HG03097 (cell line): ENCODE results near the gene TPSB2.
"Not testable (repeated sequence)": the region's sequence is repeated elsewhere in the genome, so short reads cannot be mapped to it uniquely, and the experiment has no call there.

ENCODE experiments used
- ATAC-seq: cut with Tn5 transposase; IDR thresholded peaks from one replicate; pipeline ENCODE4 v1.9.1; 2021; ENCODE audit not compliant: unreplicated experiment, low FRiP score

The TPSB2 gene

GRCh38 chr16:1262210-1262845, 32.3 kb upstream of the TPSB2 start:
- ATAC-seq: no peak

- ATAC-seq: no peak
Measured at GRCh38 chr16:1261131-1261892, 31.3 kb upstream of the TPSB2 start.

DNA sequence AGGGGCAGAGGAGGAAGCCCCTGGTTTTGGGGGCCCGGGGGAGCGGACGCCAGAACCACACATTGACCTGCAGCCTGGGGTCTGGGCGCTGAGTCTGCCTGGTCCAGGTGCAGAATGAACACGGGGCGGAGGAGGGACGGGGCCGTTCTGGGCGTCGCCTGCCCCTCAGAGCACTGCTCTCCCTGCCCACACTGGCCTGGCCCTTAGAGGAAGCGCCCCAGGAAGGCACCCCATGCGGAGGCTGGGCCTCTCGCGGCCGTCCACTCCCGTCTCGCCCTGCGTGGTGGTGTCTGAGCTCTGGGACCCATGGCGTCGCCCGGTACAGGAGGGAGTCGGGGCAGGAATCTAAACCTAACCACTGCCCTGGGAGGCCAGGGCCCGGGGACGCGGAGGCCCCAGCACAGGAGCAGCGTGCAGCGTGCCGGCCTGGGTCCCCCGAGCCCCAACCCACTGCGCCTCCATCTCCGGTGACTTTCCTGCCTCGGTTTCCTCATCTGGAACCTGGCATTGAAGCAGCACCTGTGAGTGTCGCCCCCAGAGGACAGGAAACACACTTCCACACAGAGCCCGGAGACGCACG, 30.2 kb upstream of the TPSB2 start:
- ATAC-seq: no peak

DNA sequence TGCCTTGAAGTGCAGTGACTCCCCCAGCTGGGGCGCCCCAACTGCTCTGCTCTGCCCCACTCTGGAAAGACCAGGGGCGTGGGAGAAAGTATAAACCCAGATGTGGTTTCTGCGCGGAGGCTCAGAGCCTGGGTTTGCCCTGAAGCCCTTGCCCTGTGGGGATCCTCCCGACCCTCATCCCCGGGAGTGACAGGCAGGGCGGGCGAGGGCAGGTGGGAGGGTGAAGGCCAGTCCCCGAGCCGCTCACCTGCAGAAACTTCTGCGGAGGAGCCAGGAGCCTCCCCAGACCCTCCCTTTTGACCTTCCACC, 29.7 kb upstream of the TPSB2 start:
- no peak for ATAC-seq

DNA sequence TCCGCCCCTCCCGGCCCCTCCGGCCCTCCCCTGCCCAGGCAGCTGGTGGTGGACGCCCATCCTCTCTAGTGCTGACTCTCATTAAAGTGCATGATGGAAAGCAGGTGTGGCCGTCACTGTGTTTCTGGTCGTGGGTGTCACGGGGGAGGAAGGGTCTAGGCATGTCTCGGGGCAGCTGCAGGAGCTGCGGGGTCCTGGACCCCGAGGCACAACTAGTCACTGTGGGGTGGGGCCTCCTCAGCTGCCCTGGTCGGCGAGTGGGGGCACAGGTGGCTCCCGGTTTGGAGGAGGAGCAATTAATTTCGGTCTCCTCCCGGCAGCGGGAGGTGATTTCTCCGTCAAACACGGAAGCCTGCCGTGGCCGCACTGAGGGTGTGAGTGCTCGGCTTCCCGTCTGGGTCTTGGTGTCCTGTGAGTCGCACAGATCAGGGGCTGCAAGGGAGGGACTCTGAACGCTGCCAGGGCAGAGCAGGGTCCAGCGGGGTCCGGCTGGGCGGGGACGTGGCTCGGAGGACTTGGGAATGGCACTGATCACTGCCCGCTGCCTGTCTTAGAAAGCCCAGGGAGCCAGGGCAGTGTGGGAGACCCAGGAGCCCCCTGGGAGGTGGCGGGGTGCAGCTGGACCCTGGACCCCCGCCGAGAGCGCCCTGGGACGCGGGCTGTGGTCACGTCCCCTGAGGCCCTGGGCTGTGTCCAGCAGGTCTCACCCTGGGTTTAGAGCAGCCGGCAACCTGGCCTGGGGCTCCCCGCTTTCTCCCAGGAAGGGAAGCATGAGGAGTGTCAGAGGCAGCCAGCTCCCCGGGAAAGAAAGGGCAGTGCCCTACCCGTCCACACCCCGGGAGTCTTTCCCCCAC, 29.1 kb upstream of the TPSB2 start:
- ATAC-seq: no peak

DNA sequence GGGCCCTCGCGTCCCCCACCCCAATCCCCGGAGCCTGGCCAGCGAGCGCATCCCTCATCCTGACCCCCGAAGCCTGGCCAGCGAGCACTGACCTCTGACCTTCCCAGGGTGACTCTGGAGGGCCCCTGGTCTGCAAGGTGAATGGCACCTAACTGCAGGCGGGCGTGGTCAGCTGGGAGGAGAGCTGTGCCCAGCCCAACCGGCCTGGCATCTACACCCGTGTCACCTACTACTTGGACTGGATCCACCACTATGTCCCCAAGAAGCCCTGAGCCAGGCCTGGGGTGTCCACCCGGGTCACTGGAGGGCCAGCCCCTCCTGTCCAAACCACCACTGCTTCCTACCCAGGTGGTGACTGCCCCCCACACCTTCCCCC, 28.2 kb upstream of the TPSB2 start:
- ATAC-seq: no peak

GRCh38 chr16:1257561-1258224, 27.7 kb upstream of the TPSB2 start:
- no peak for ATAC-seq

- ATAC-seq: no peak
Measured at GRCh38 chr16:1256874-1257322, 26.9 kb upstream of the TPSB2 start.

- not testable (repeated sequence) for ATAC-seq
Measured at GRCh38 chr16:1256296-1256873, 26.4 kb upstream of the TPSB2 start.

DNA sequence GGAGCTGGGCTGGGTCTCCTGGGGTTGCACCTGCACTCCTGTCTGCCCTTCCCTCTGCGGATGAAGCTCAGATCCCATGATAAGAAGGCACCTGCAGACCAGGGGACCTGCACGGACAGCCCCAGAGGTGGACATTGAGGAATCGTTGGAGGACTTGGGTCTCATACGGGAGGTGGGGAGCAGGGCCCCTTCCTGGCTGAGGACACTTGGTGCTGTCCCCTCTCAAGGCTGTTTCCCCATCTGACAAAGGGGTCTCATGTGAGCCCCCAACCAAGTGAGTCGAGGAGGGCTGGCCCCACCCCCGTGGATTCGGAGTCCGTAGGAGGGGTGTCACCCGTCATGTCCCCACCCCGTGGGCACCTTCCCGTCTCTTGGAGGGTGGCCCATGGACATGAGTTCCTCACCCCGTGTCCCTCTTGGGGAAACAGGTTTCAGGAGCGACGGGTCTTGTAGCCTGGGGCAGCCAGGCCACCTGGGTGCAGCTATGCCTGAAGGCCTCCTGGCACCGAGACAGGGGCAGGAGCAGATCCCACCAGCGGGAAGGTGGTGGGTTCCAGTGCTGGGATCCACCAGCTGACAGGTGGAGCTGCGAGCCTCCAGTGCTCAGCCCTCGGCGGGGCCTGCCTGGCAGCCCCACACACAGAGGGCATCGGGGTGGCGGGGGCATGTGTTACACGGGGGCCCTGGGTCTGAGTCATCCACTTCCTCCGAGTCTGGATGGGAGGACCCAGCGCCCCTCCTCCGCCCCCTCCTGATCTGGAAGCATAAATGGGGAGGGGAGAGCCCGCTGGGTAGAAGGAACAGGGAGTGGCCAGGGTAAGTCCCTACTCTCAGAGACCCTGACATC, 25.5 kb upstream of the TPSB2 start, which contains the start of gene TPSD1:
TSS of gene TPSD1 (plus strand) at position 794 of the 847 bp plus-strand sequence. CDS start 212 bp downstream, outside the sequence.
- not testable (repeated sequence) for ATAC-seq

GRCh38 chr16:1254821-1255220, 24.8 kb upstream of the TPSB2 start:
- ATAC-seq: not testable (repeated sequence)

DNA sequence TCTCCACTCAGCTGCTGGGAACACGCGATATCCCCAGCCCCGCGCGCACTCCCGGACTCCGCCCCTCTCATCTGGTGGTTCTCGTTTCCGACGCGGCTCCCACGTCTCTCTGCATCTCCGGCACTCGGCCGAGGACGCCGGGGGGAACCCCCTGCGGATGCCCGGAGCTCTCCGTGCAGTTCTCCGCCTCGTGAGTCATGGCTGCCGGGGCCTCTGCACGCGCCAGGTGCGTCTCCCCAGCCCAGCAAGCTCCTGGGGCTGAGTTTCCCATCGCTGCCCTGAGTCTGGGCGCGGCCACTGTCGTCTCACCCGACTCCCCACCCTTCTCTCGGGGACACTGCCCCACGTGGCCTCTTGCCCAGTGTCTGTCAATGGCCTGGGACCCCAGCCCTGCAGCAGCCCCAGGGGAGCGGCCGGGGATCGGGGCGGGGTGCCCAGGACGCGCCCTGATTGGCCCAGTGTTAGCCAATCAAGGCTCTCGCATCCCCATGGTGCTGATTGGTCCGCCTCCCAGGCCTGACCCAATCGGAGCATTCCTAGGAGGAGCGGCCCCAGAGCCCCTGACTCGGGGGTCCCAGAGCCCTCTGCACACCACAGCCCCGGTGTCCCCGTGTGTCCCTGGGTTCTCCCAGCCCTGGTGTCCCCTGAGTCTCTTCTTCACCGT, 23.8 kb upstream of the TPSB2 start:
- ATAC-seq: not testable (repeated sequence)

DNA sequence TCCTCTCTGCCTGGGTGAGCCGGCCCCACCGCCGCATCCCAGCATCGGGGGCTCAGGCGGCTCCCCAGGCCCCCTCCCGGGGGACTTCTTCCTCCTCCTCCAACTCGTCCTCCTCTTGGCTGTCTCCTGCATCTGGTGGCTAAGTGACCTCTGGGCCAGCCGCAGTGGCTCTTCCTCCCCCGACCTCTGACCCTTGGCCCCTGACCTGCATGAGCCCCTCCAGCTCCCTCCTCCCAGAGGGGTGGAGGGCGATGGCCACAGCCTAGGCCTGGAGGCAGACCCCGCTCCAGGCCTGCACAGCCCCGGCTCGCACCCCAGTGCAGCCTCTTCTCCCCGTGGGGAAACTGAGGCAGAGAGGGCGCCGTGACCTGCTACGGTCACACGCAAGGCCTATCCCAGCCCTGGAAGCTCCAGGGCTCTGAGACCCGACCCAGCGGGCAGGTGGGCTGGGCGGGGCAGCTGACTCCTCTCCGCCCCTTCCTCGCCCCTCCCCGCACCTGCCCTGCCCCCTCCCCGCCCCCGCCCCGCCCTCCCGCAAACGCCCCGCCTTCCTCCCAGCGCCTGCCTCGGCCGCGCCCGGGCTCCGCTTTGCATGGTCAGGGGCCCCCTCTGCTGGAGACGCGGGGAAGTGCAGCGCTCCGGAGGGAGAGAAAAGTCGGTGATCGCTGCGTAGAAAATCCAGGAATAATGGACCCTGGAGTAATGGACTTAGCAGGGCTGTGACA, 19.2 kb upstream of the TPSB2 start:
- not testable (repeated sequence) for ATAC-seq

- ATAC-seq: not testable (repeated sequence)
Measured at GRCh38 chr16:1247903-1248537, 18.0 kb upstream of the TPSB2 start.

GRCh38 chr16:1245452-1246020, 15.6 kb upstream of the TPSB2 start:
- ATAC-seq: no peak

- ATAC-seq: no peak
Measured at GRCh38 chr16:1244881-1245280, 14.9 kb upstream of the TPSB2 start.
